Measurements from ENCODE around the gene WNT9B.

Gene WNT9B, protein sequence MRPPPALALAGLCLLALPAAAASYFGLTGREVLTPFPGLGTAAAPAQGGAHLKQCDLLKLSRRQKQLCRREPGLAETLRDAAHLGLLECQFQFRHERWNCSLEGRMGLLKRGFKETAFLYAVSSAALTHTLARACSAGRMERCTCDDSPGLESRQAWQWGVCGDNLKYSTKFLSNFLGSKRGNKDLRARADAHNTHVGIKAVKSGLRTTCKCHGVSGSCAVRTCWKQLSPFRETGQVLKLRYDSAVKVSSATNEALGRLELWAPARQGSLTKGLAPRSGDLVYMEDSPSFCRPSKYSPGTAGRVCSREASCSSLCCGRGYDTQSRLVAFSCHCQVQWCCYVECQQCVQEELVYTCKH
- long read RNA-seq = 0 reads

DNA sequence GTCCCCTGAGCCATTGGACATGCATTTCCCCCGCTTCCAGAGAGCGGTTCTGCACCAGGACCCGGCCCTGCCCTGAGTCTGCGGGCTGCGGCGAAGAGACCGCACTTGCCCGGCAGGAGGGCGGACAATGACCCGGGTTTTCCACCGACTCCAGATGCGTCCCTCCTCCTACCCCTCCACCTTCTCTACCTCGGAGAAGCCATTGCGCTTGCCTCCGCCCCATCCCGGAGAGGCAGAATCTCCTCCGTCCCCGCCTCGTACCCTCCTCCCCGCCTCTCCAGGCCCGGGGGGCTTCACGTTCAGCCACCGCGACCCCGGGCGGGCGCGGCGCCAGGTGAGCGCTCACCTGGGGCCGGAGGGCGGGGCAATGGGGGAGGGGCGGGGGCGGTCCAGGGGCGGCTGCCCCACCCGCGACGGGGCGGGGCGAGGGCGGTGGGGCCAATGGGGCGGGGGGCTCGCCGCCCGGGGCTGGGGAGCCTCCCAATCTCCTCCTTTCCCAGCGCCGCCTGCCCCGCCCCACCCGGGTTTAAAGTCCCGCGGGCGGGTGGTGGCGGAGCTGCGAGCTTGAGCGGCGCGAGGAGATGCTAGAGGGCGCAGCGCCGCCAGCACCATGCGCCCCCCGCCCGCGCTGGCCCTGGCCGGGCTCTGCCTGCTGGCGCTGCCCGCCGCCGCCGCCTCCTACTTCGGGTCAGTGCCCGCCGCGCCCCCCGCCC lies at the start of gene WNT9B:
WNT9B (plus strand) TSS at position 555 of the 713 bp plus-strand sequence; CDS start at position 611, 56 bp downstream.
- Histone ChIP-seq H3K27me3 (ENCODE audit: insufficient read depth, poor library complexity, severe bottlenecking) (peaks cover 34% of the 10 kb centered on the region), H3K27ac (replicated peaks) (no peak within 1 kb of the TSS), H3K4me3 (replicated peaks; ENCODE audit: insufficient read depth, low read length) (no peak within 1 kb of the TSS)
- DNase-seq (ENCODE audit: low read depth in 1 of 2, low spot score in 1 of 2) = no peak
- TF ChIP-seq POLR2AphosphoS5 (IDR thresholded peaks at IDR 0.05; ENCODE audit: low read depth) (no peak), SPI1 (IDR thresholded peaks at IDR 0.05; ENCODE audit: borderline replicate concordance, low read depth) (no peak)
- TF ChIP-seq, protein P1, sequence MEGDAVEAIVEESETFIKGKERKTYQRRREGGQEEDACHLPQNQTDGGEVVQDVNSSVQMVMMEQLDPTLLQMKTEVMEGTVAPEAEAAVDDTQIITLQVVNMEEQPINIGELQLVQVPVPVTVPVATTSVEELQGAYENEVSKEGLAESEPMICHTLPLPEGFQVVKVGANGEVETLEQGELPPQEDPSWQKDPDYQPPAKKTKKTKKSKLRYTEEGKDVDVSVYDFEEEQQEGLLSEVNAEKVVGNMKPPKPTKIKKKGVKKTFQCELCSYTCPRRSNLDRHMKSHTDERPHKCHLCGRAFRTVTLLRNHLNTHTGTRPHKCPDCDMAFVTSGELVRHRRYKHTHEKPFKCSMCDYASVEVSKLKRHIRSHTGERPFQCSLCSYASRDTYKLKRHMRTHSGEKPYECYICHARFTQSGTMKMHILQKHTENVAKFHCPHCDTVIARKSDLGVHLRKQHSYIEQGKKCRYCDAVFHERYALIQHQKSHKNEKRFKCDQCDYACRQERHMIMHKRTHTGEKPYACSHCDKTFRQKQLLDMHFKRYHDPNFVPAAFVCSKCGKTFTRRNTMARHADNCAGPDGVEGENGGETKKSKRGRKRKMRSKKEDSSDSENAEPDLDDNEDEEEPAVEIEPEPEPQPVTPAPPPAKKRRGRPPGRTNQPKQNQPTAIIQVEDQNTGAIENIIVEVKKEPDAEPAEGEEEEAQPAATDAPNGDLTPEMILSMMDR (IDR thresholded peaks at IDR 0.05; ENCODE audit: insufficient read depth, low read length) = no peak

DNA sequence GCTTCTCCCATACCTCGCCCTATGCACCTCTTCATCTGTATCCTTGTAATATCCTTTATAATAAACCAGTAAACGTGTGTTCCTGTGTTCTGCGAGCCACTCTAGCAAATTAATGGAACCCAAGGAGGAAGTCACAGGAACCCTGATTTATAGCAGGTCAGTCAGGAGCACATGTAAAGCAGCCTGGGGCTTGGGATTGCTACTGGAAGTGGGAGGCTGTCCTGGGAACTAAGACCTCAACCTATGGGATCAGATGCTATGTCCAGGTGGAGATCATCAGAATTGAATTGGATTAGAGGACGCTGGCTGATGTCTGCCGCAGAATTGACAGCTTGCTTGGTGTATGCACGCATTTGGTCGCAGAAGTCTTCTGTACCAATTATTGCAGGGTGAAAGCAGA lies 48.6 kb upstream of the WNT9B start:
- Histone ChIP-seq H3K4me3 (replicated peaks; ENCODE audit: insufficient read depth, low read length) (no peak overlapping the region), H3K27ac (replicated peaks) (no peak overlapping the region), H3K27me3 (ENCODE audit: insufficient read depth, poor library complexity, severe bottlenecking) (no peaks in the 10 kb centered on the region)
- DNase-seq (ENCODE audit: low read depth in 1 of 2, low spot score in 1 of 2) = no peak
- TF ChIP-seq GABPA (IDR thresholded peaks at IDR 0.05; ENCODE audit: low read depth) = no peak
- TF ChIP-seq, protein P1 (IDR thresholded peaks at IDR 0.05; ENCODE audit: insufficient read depth, low read length) = no peak

DNA sequence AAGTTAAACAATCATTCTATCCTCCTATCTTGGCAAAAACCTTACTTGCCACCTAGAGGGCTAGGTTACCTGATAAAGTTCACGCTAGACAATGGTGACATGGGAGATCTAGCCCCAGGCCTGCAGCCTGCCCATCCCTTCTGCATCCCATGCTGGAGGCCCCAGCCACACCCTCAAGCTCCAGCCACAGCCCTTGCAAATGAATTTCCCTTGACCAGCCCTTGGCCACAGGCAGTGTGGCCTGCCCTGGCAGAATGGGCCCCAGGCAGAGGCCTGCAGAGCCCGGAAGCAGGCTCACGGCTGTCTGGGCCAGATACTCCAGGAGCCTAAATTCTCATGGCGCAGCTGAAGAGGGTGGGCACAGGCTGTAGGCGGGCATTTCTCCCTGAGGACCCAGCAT lies 47.8 kb upstream of the WNT9B start:
- no peak for DNase-seq (ENCODE audit: low read depth in 1 of 2, low spot score in 1 of 2)
- no peak for TF ChIP-seq POLR2AphosphoS5 (IDR thresholded peaks at IDR 0.05; ENCODE audit: low read depth)
- no peak for TF ChIP-seq SPI1 (IDR thresholded peaks at IDR 0.05; ENCODE audit: borderline replicate concordance, low read depth)
- TF ChIP-seq, protein P2, sequence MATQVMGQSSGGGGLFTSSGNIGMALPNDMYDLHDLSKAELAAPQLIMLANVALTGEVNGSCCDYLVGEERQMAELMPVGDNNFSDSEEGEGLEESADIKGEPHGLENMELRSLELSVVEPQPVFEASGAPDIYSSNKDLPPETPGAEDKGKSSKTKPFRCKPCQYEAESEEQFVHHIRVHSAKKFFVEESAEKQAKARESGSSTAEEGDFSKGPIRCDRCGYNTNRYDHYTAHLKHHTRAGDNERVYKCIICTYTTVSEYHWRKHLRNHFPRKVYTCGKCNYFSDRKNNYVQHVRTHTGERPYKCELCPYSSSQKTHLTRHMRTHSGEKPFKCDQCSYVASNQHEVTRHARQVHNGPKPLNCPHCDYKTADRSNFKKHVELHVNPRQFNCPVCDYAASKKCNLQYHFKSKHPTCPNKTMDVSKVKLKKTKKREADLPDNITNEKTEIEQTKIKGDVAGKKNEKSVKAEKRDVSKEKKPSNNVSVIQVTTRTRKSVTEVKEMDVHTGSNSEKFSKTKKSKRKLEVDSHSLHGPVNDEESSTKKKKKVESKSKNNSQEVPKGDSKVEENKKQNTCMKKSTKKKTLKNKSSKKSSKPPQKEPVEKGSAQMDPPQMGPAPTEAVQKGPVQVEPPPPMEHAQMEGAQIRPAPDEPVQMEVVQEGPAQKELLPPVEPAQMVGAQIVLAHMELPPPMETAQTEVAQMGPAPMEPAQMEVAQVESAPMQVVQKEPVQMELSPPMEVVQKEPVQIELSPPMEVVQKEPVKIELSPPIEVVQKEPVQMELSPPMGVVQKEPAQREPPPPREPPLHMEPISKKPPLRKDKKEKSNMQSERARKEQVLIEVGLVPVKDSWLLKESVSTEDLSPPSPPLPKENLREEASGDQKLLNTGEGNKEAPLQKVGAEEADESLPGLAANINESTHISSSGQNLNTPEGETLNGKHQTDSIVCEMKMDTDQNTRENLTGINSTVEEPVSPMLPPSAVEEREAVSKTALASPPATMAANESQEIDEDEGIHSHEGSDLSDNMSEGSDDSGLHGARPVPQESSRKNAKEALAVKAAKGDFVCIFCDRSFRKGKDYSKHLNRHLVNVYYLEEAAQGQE (IDR thresholded peaks at IDR 0.05; ENCODE audit: insufficient replicate concordance, low read depth) = no peak
- no peak for TF ChIP-seq GABPA (IDR thresholded peaks at IDR 0.05; ENCODE audit: low read depth)
- TF ChIP-seq, protein P1 (IDR thresholded peaks at IDR 0.05; ENCODE audit: insufficient read depth, low read length) = no peak

DNA sequence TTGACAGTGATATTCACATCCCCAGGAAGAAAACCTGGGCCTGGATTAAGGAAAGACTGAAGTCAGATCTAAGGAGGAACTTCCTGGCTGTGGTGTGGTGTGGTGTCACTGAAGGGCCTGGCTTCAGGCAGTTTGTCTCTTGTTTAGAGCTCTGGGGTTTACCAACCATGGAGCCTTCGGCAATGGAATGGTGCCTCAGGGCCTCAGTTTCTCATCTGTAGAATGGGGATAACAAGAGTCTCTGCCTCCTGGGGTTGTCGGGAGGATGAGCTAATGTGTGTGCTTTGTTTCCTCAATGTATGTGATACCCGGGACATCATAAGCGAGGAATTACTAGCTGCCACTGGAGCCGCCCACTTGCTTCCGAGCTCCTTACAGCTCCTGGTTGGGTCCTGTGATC lies 45.6 kb upstream of the WNT9B start:
- DNase-seq (ENCODE audit: low read depth in 1 of 2, low spot score in 1 of 2) = no peak

More for the DNA sequence above, 47.8 kb upstream of the WNT9B start:
- Histone ChIP-seq H3K27me3 (ENCODE audit: insufficient read depth, poor library complexity, severe bottlenecking) (no peaks in the 10 kb centered on the region), H3K4me3 (replicated peaks; ENCODE audit: insufficient read depth, low read length) (no peak overlapping the region), H3K27ac (replicated peaks) (no peak overlapping the region)

More for the DNA sequence above, 45.6 kb upstream of the WNT9B start:
- H3K4me3 ChIP-seq (replicated peaks; ENCODE audit: insufficient read depth, low read length) = no peak overlapping the region
- H3K27ac ChIP-seq (replicated peaks) = no peak overlapping the region
- no peak for TF ChIP-seq POLR2AphosphoS5 (IDR thresholded peaks at IDR 0.05; ENCODE audit: low read depth)
- TF ChIP-seq GABPA (IDR thresholded peaks at IDR 0.05; ENCODE audit: low read depth) = no peak
- TF ChIP-seq, protein P2 (IDR thresholded peaks at IDR 0.05; ENCODE audit: insufficient replicate concordance, low read depth) = no peak
- TF ChIP-seq, protein P1 (IDR thresholded peaks at IDR 0.05; ENCODE audit: insufficient read depth, low read length) = no peak
- no peak for TF ChIP-seq SPI1 (IDR thresholded peaks at IDR 0.05; ENCODE audit: borderline replicate concordance, low read depth)
- H3K27me3 ChIP-seq (ENCODE audit: insufficient read depth, poor library complexity, severe bottlenecking) = no peaks in the 10 kb centered on the region

Data from HL-60 (cell line).